Central memory CD4-positive, alpha-beta T cell (primary cell): ENCODE measurements around the gene VENTX.
"Not testable (repeated sequence)": the region's sequence is repeated elsewhere in the genome, so short reads cannot be mapped to it uniquely, and the experiment has no call there.

Experiments
- DNase-seq: peaks from one replicate; pipeline ENCODE4 v3.0.0; 2022

The VENTX gene

DNA sequence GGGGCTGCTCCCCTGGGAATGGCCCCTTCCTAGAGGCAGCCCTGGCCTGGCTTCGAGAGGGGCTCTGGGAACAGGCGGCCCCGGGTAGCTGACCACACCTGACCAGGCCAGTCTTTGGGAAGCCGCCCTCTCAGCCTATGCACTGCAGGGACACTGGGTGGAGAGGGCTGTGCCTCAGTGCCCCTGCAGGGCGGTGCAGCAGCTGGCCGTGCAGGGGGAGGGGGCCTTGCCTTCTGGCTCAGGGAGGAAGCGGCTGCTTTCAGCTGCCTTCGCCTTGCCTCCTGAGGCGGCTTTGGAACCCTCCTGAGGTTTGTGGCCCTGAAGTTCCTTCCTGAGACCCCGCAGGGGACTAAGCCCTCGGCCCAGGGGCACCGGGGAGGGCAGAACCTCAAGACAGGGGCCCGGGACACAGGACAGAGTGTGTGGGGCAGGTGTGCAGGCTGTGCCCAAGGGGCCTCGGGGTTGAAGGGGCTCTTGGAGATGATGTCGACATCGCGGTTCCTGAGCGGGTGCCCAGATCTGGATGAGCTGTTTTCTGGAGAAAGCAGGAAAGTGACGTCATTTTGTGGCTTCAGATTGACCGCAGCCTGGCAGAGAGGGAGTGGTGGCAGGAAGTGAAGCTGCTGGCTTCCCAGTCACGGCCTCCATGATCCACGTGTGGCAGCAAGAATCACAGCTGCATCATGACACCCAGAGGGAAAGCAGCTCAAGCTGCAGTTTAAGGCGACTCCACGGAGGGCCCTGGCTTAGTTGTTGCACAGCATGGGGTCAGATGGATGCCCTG lies 21.4 kb downstream of the VENTX start:
- peak; percentile 83 for DNase-seq

DNA sequence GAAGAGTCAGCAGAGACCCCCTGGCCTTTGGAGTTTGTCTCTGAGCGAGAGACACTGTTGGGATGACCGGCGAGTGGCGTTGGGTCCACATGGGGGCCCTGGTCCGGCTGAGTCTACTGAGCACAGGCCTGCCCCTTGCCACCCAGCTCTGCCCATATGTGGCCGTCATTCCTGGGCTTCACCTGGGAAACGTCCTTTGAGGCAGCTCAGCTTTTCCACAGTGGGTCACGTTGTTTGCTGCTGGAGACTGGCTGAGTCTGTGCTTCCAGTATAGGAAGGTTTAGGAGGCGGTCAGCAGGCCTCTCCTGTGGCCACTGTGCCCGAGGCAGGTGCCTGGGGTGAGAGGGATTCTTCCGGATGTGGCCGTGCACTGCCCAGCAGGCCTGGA lies 21.9 kb downstream of the VENTX start:
- DNase-seq: no peak

GRCh38 chr10:133260895-133261725 lies 23.5 kb downstream of the VENTX start:
- DNase-seq: peak; percentile 71

GRCh38 chr10:133261726-133262325 lies 24.2 kb downstream of the VENTX start:
- DNase-seq: peak; percentile 77

- no peak for DNase-seq
Measured at GRCh38 chr10:133262696-133263095, 25.0 kb downstream of the VENTX start.

- no peak for DNase-seq
Measured at GRCh38 chr10:133263674-133264073, 26.0 kb downstream of the VENTX start.

- peak; percentile 49 for DNase-seq
Measured at GRCh38 chr10:133264461-133264860, 26.8 kb downstream of the VENTX start.

DNA sequence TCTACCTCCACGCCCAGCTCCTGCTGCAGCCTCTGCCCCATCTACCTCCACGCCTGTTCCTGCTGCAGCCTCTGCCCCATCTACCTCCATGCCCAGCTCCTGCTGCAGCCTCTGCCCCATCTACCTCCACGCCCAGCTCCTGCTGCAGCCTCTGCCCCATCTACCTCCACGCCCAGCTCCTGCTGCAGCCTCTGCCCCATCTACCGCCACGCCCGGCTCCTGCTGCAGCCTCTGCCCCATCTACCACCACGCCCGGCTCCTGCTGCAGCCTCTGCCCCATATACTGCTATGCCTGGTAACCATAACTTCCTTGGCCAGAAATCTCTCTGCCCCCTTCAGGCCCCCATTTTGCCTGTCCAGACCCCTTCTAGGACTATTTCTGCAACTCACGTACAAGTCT lies 27.4 kb downstream of the VENTX start:
- not testable (repeated sequence) for DNase-seq

- DNase-seq: no peak
Measured at GRCh38 chr10:133266056-133266795, 28.6 kb downstream of the VENTX start.

DNA sequence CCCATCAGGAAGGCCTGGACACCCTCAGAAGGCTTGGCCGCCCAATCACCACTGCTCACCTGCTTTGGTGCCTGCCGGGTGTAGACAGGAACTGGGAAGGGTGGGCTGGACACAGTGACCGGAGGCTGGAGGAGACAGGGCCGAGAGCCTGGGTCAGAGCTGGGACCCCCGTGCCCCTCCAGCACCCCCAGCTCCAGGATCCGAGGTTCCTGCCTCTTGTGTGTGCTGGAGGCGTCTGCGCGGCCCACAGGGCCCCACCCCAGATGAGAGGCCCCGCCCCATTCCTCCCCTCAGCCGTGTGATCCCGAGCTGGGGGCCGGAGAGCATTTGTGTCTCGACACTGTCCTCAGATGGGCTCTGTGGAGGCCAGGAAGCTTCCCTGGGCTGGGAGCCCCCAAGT lies 29.6 kb downstream of the VENTX start:
- DNase-seq: no peak

DNA sequence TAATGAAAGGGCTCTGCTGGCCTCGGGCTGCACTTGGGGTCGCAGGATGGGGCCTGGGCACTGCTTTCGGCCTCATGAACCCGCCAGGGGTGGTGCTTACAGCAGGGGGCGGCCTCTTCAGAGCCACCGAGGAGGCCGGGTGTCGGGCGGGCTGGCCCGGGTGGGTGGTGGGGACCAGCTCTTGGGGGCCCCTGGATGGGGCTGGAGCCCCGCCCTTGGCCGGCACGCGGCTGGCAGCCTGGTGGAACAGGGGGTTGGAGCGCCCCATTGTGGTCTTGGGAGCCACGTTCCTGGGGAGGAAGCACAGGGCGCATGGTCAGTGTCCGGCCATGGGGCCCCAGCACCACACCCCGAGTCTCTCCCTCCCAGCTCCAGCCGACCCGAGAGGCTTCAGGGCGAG lies 30.2 kb downstream of the VENTX start:
- no peak for DNase-seq

- no peak for DNase-seq
Measured at GRCh38 chr10:133268532-133268931, 30.9 kb downstream of the VENTX start.

- no peak for DNase-seq
Measured at GRCh38 chr10:133269367-133269766, 31.7 kb downstream of the VENTX start.

- no peak for DNase-seq
Measured at GRCh38 chr10:133270204-133270603, 32.5 kb downstream of the VENTX start.

DNA sequence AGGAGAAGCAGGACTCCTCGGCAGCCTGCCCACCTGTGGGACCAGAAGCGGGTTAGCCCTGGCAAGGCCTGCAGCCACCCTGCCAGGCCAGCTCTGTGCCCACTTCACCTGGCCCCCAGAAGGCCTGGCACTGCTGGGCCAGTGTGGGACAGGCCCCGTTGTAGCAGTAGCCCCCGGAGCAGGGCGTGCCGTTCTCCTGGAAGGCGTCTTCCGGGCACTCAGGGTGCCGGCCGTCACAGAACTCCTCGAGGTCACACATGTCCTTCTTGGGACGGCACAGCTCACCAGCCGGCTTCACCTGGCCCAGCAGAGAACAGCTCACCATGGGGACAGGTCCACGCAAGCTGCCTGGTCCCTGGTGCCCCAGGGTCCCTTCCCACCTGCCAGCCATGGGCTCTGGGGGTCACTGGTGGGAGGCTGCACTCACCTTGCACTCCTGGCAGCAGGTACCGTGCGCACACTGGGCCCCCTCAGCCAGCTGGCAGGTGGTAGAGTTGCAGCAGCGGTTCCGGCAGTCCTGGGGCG lies 33.2 kb downstream of the VENTX start:
- DNase-seq: no peak

DNA sequence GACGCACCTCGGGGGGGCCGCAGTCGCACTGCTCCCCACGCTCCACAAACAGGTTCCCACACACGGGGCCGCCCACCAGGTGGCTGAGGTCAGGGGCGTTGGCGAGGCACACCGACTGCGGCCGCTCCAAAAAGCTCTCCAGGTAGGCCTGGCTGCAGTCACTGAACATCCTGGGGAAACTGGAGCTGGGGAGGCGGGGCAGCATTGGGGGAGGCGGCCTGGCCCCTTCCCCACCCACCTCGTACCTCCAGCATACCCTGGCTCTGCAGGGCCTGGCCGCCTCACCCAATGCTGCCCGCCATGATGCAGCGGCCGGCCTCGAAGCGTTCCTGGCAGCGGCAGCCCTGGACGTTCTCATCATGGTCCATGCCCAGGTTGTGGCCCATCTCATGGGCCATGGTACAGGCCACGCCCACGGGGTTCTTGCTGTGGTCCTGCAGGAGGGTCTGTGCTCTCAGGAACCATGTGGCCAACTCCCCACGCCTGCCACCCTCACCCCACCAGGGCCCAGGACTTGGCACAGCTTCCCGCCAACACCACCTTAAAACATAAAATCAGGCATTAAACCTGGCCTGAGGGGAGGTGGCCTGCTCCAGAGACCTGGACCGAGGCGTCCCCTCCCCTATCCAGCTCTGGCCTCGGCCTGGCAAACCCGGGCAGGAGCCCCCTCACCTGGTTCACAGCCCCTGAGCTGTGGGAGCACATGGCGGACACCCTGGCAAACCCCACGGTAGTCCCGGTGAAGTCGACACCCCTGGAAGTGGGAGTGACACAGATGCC lies 34.1 kb downstream of the VENTX start:
- DNase-seq: no peak

DNA sequence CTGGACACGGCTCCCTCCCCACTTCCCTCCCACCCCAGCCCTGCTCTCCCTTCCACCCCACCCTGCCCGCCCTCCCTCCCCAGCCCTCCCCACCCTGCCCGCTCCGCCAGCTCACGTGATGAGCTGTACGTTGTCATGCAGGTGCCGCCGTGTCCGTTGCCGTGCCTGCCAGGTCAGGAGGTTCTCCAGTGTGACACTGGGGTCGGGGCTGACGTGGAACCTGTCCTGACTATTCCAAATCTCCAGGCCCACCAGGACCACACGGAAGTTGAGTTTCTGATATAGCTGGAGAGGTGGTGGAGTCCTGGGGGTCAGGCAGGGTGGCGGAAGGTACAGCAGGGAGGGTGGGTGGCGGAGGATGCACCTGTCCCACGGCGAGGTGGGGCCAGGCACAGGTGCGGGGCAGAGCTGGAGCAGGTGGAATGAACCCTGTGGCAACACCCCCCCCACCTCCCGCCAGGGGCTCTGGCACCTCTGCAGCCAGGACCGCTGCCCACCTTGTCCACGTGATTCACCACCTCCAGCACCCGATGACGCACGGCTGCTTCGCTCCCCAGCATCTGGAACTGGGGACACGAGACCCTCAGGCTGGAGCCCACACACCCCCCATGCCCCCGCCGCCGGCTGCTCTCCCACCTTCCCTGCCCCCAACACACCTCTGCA lies 34.8 kb downstream of the VENTX start:
- no peak for DNase-seq

DNA sequence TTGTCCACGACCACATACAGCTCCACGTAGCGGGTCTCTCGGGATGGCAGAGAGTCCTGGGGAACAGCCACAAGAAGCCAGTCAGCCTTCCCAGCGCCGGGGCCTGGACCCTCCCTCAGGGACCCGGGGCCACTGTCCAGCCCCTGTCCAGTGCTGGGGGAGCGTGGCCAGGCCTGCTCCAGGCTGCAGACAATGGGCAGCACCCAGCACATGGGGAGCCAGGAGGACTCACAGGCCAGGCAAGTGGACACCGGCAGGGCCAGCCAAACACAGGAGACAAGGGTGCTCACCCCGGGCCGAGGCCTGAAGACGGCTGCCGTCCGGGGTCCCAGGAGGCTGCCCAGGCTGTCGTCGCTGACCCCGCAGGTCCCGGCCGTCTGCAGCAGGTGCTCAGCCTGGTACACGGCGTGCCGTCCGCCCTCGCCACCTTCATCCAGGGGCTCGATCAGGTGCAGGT lies 35.3 kb downstream of the VENTX start:
- DNase-seq: no peak

DNA sequence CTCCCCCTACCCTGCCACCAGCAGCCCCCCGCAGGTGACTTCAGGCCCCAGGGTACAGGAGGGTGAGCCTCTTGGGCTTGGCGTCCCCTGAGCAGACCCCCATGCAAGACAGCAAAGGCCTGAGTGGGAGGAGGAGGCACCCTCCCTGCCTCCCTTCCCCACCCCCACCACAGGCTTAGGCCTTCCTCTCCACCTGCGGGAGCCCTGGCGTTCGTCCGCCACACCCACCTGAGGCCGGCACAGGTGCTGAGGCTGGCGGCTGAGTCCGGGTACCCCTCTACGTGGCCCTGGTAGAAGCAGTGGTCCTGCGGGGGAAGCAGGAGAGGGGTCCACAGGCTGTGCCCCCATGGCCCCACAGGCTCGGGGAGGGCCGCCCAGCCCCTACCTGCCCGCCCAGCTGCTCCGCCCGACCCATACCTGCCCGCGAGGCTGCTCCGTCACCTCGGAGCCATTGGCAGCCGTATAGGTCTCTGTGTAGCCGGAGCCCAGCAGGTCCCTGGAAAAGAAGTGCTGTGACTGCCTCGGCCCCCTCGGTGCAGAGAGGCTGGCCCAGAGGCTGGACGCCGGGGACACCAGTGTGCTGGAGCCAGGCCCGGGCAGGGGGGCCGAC lies 36.0 kb downstream of the VENTX start:
- no peak for DNase-seq

GRCh38 chr10:133274751-133275683 lies 37.4 kb downstream of the VENTX start:
- peak; percentile 83 for DNase-seq
